Muscle of leg (tissue), 11 donors: ENCODE data around the gene PMS1. TPM values are rescaled to one million over a fixed set of nuclear protein-coding genes. Genes with fewer than 3 reads are reported as not detected.

Source experiments
- DNase-seq: peaks from one replicate; pipeline ENCODE4 v3.0.0; 2013
- H3K27ac ChIP-seq: one replicate; pipeline ENCODE4 v1.5.1; 2013; ENCODE audit warnings: mild to moderate bottlenecking, low read length, control low read depth
- H3K27me3 ChIP-seq: one replicate; pipeline ENCODE4 v1.6.1; 2013; ENCODE audit warnings: low read length; ENCODE audit not compliant: control insufficient read depth, insufficient read depth
- H3K36me3 ChIP-seq: one replicate; pipeline ENCODE4 v1.6.1; 2013; ENCODE audit warnings: low read length; ENCODE audit not compliant: control insufficient read depth, insufficient read depth
- H3K4me1 ChIP-seq: one replicate; pipeline ENCODE4 v1.6.1; 2013; ENCODE audit warnings: low read length; ENCODE audit not compliant: control insufficient read depth, insufficient read depth
- H3K4me3 ChIP-seq: one replicate; pipeline ENCODE4 v1.5.1; 2013; ENCODE audit warnings: low read length, control low read depth
- H3K9me3 ChIP-seq: replicated peaks from 2 replicates; pipeline ENCODE4 v1.6.1; 2013; ENCODE audit warnings: low read depth, low read length; ENCODE audit not compliant: control insufficient read depth
- WGBS: methylation state at CpG from one replicate; pipeline ENCODE4 v1.1.5; 2013; ENCODE audit warnings: missing lambda C conversion rate; ENCODE audit not compliant: insufficient coverage; 5-methylcytosine and 5-hydroxymethylcytosine counted together
- polyA plus RNA-seq, 8 donors: library from polyadenylated mRNA; unstranded; fragments of 120-200 nt; gene quantifications; one replicate each; pipeline versions ENCODE4 v1.2.1 to v1.2.3, GENCODE V29; 2013; ENCODE audit warnings: inconsistent platforms in 1 of 8, low replicate concordance in 1 of 8; ENCODE audit not compliant: insufficient read length in 8 of 8, insufficient read depth in 1 of 8
- total RNA-seq: library from RNA; stranded (reverse); fragments of 120-200 nt; gene quantifications from one replicate; pipeline ENCODE4 v1.2.4, GENCODE V29; 2013

The PMS1 gene
- total and polyA plus RNA-seq, 9 donors = 21.6 to 33.3 (median 25.3) TPM

- H3K4me3 ChIP-seq = no peak overlapping the region
- H3K36me3 ChIP-seq = peaks cover 15% of the 10 kb centered on the region
- no peaks in the 10 kb centered on the region for H3K27me3 ChIP-seq
- no peak for DNase-seq
- WGBS = no CpG with 5 or more reads among the region's 6 CpGs
- no peaks in the 10 kb centered on the region for H3K9me3 ChIP-seq
- no peak overlapping the region for H3K27ac ChIP-seq
- no peaks in the 10 kb centered on the region for H3K4me1 ChIP-seq
Measured at GRCh38 chr2:189770590-189771322, 13.5 kb upstream of the PMS1 start.

- no CpG with 5 or more reads among the region's 1 CpG for WGBS
Measured at GRCh38 chr2:189772212-189772611, 12.0 kb upstream of the PMS1 start.

GRCh38 chr2:189782221-189782671 lies 2.0 kb upstream of the PMS1 start:
- no peak overlapping the region for H3K27ac ChIP-seq
- peaks cover 21% of the 10 kb centered on the region for H3K36me3 ChIP-seq

More at GRCh38 chr2:189772212-189772611, 12.0 kb upstream of the PMS1 start:
- no peak for DNase-seq
- Histone ChIP-seq H3K9me3 (no peaks in the 10 kb centered on the region), H3K27ac (no peak overlapping the region), H3K4me3 (no peak overlapping the region), H3K27me3 (no peaks in the 10 kb centered on the region), H3K4me1 (no peaks in the 10 kb centered on the region), H3K36me3 (peaks cover 18% of the 10 kb centered on the region)

GRCh38 chr2:189783451-189783926 lies 761 bp upstream of the PMS1 start:
- Histone ChIP-seq H3K9me3 (no peaks in the 10 kb centered on the region), H3K36me3 (peaks cover 19% of the 10 kb centered on the region), H3K27ac (peak overlapping the region; percentile 96), H3K4me1 (peaks cover 2% of the 10 kb centered on the region), H3K4me3 (peak overlapping the region; percentile 83), H3K27me3 (no peaks in the 10 kb centered on the region)
- 0% methylated on average over 12 of the region's 17 CpGs for WGBS
- peak; percentile 74 for DNase-seq

More at GRCh38 chr2:189782221-189782671, 2.0 kb upstream of the PMS1 start:
- no peak overlapping the region for H3K4me3 ChIP-seq
- DNase-seq = peak; percentile 9
- H3K4me1 ChIP-seq = peaks cover 2% of the 10 kb centered on the region
- WGBS = no CpG with 5 or more reads among the region's 4 CpGs
- H3K9me3 ChIP-seq = no peaks in the 10 kb centered on the region
- no peaks in the 10 kb centered on the region for H3K27me3 ChIP-seq

GRCh38 chr2:189791338-189792042 lies 7.2 kb downstream of the PMS1 start:
- no CpG with 5 or more reads among the region's 12 CpGs for WGBS
- no peaks in the 10 kb centered on the region for H3K4me1 ChIP-seq
- H3K9me3 ChIP-seq = no peaks in the 10 kb centered on the region
- H3K27me3 ChIP-seq = no peaks in the 10 kb centered on the region
- H3K36me3 ChIP-seq = peaks cover 19% of the 10 kb centered on the region
- H3K27ac ChIP-seq = no peak overlapping the region
- no peak for DNase-seq
- H3K4me3 ChIP-seq = no peak overlapping the region

GRCh38 chr2:189794310-189794709 lies 10.1 kb downstream of the PMS1 start:
- no CpG with 5 or more reads among the region's 1 CpG for WGBS
- Histone ChIP-seq H3K4me1 (no peaks in the 10 kb centered on the region), H3K9me3 (no peaks in the 10 kb centered on the region), H3K36me3 (peaks cover 17% of the 10 kb centered on the region), H3K27me3 (no peaks in the 10 kb centered on the region), H3K27ac (no peak overlapping the region), H3K4me3 (no peak overlapping the region)
- no peak for DNase-seq

- no peaks in the 10 kb centered on the region for H3K9me3 ChIP-seq
- peaks cover 2% of the 10 kb centered on the region for H3K4me1 ChIP-seq
- H3K27me3 ChIP-seq = no peaks in the 10 kb centered on the region
- H3K27ac ChIP-seq = no peak overlapping the region
- no peak overlapping the region for H3K4me3 ChIP-seq
- DNase-seq = no peak
- peaks cover 20% of the 10 kb centered on the region for H3K36me3 ChIP-seq
- 96% methylated on average over 5 of the region's 6 CpGs for WGBS
Measured at GRCh38 chr2:189797902-189798301, 13.7 kb downstream of the PMS1 start.

GRCh38 chr2:189798312-189799029 lies 14.2 kb downstream of the PMS1 start:
- H3K4me1 ChIP-seq = peaks cover 2% of the 10 kb centered on the region
- no peaks in the 10 kb centered on the region for H3K9me3 ChIP-seq
- H3K4me3 ChIP-seq = no peak overlapping the region
- no CpG with 5 or more reads among the region's 4 CpGs for WGBS
- peak; percentile 50 for DNase-seq
- no peaks in the 10 kb centered on the region for H3K27me3 ChIP-seq
- H3K27ac ChIP-seq = no peak overlapping the region
- peaks cover 17% of the 10 kb centered on the region for H3K36me3 ChIP-seq

GRCh38 chr2:189799030-189799331 lies 14.7 kb downstream of the PMS1 start:
- no peak for DNase-seq
- Histone ChIP-seq H3K4me3 (no peak overlapping the region), H3K9me3 (no peaks in the 10 kb centered on the region), H3K36me3 (peaks cover 15% of the 10 kb centered on the region), H3K4me1 (peaks cover 2% of the 10 kb centered on the region), H3K27me3 (no peaks in the 10 kb centered on the region), H3K27ac (no peak overlapping the region)

GRCh38 chr2:189799531-189799930 lies 15.3 kb downstream of the PMS1 start:
- H3K9me3 ChIP-seq = no peaks in the 10 kb centered on the region
- peaks cover 14% of the 10 kb centered on the region for H3K36me3 ChIP-seq
- H3K4me3 ChIP-seq = no peak overlapping the region
- H3K4me1 ChIP-seq = peaks cover 2% of the 10 kb centered on the region
- no CpG with 5 or more reads among the region's 2 CpGs for WGBS
- H3K27me3 ChIP-seq = no peaks in the 10 kb centered on the region
- H3K27ac ChIP-seq = no peak overlapping the region
- DNase-seq = no peak
